Inflammatory macrophage treated with lipopolysaccharide for 1 hour (primary cell): ENCODE measurements around the gene ZFP36L1.

Experiments
- DNase-seq, 2 donors: peaks; one replicate each; pipeline ENCODE4 v3.0.0-alpha.2; 2020 to 2022

The ZFP36L1 gene

DNA sequence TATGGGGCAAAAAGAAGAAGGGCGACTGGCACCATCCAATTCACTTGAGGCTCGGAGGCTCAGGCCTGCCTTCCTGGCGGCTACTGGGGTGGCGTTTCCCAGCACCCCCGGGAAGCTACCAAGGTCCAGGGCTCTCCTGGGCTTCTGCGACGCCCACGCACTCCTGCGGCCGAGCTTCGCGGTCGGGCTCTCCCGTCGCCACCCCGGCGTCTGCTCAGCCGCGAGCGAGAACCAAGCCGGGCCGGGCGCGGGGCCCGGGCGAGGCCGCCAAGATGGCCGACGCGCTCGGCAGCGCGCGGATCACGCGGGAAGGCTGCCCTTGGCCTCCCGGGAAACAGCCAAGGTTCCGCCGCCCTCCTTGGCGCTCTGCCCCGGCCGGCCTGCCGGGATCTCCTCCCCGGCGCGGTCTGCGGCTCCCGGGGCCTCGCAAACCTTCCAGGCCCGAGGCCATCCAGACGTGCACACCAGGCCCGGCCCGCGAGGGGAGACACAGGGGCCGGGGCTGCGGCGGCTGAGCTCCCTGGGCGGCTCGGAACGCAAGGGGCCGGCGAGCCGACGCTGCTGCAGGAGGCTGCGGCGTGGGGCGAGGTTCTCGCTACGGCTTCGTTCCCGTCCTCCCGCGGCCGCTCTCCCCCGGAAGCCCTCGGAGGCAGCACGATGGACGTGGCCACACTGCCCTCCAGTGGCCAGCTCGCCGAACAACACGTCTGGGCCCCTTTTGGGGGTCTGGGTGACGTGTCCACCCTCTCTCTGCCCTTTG is 23.5 kb upstream of the ZFP36L1 start:
- DNase-seq, result peak; percentile 72 to 93

DNA sequence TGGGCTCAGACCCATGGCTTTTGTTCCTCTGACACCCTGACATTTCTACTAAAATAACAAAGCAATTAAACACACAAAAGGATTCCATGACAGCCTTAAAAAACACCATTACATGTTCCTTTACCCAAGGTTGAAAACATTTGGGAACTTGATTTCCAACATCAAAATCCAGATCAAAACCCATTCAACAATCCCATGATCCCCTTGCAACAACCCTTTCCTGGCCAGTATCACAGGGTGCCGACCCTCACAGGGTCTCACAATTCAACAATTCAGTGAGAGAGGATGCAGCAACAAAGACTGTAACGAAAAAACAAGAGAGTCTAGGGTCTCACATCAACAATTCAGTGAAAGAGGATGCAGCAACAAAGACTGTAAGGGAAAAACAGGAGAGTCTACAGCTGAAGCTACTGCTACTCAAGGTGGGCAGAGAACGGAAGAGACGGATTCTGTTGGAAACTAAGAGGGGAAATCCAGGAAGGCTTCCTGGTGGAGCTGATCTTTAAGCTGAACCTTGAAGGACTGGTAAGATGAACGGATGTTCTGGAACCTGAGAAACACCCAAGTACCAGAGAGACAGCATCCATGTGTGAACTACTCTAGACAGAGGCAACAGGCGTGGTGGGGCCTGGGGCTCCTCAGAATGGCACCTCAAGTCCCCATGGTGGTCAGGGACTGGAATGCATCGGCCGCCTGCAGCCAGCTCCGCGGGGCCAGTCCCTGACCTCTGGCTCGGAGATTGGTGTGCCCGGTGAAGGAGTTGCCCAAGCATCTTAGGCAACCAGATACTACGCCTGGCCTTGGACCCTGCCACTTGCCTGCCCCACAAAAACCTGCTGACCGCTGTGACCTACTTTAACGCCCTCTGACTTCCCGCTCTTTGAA is 22.7 kb upstream of the ZFP36L1 start:
- DNase-seq, result no peak

DNA sequence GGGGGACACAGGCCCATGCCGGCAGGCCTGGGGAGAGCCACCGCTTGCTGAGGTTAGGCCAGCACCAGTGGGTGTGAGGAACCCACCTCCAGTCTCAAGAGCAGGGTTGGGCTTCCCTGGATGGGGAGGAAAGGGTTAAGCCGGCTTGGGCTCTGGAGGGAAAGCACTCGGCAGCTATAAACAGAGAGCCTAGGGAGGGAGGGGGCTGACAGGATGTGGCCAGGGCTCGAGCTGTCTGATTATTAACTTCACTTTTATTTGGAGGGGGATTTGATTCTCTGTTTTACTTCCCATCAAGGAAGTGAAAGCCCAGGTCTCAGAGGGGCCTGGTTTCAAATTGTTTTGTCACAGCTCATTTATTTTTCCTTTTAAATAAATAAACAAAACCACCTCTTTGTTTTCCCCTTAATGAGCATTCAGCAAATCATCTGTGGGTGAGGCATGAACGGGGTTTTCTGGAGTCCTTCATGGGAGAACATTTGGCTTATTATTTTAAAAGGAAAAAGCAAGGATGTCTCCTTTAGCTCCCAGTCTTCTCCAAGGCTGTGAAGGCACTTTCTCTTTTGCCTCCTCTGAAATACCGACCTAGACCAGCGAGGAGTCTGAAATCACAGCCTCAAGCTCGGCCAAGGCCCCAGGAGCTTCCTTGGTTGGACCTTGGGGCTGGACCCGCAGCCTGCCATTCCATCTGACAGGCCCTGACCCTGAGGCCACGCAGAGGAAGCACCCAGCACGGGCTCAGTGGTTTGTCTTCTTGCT is 21.9 kb upstream of the ZFP36L1 start:
- DNase-seq, result no peak

DNA sequence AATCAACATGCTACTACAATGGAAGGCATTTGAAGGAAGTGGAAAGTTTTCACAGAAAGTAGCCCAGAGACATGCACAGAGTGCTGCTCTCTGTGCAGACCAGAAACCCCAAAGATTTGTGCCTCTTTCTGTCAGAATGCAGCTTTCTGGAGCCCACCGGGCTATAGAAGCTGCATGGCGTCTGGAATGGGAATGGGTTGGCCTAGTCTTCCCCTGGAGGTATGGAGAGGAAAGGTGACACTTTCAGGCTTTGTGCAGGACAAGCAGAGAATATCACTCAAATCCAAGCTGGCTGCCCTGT is 21.3 kb upstream of the ZFP36L1 start:
- no peak for DNase-seq

DNA sequence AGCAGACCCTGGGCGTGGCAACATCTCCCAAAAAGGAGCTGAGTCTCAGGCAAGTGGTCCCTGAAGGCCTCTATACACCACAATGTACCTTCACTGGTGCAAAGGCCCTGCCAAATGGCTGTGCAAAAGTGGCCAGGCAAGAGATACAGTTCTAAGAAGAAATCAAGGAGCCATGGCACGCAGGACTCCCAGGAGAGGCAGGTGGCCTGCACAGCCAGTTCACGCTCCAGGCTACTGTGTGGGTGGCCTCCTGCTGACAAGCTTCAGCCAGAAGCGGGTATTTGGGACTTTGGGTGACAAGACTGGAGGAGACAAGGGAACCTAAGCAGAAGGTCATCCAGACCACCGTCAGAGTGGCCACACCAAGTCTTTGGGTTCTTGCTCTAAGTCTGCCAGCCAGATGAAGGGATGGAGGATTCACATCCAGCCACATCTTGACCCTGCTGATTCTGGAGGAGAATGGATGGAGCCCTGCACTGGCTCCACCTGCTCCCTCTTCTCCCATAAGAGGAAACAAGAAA is 20.5 kb upstream of the ZFP36L1 start:
- no peak for DNase-seq

DNA sequence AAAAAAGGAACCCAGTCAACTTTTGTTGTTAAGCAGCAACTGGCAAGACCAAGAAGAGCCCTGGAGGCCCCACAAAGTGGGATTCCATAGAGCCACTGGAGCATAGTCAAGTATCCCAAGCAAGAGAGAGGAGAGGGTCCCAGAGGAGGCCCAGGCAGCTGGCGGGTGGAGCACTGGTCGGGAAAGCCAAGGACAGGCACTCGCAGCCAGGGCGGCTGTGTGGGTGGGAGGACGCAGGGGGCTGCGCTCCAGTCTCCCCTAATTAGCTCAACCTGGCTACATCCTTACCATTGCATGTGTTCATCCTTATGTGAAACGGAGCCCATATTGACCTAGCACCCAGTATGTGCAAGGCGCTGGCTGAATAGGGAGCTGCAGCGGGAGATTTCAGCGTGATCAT is 18.3 kb upstream of the ZFP36L1 start:
- no peak for DNase-seq

DNA sequence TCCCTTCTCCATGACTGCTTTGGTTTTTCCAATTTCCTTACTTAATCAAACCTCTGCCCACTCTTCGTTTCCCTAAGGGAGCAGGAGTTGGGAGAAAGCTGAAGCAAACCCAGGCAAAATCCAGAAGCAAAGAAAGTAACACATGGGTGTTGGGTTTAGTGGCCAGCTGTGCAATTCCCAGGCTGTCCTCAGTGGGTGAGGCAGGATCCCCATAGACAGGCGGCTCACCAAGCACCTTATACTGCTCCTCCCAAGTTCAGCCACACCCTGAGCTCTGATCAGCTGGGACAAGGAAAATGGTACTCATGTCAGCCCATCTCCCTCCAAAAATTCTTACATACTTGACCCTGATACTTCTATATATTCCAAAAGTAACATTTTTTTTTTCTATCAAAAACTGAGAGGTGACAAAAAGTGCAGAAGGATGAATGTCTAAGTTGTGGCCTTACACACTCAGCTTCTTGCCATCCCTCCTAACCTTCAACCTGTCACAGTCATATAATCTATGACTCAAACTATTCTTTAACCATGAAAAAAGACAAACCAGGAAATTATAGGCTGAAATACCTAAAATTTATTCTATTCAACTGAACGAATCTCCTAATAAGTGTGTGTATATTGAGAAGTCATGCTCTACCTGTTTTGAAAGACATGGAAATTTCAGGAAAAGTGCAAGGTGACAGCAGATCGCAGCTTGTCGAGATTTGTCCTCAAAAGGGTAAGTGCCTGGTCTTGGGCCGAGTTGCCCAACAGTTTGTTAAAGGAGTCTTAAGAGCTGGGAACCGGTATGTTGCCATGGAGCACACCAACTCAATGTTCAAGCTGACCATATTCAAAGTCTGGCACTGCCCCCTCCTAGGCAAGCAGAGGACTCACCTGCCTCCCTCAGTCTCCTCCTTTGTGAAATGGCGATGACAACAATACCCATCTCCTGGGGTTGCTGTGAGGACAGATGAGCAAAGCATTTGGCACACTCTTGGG is 17.6 kb upstream of the ZFP36L1 start:
- no peak for DNase-seq

DNA sequence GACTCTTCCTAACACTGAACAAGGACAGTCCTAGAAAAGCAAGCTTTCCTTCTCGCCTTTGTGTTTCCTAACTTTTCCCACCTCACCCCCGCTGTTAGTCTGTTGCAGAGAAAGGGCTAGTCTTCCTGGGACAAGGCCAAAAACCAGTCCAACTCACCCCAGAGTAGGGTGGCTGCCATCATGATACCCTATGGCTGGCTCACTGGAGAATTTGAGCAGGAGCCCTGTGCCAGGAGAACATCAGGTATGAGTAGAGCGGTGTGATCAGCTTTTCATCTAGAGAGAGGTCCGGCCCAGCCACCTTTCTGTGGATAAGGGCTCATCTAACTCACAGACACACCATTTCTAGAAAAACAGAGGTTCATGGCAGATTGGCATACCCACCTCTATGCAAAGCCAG is 16.7 kb upstream of the ZFP36L1 start:
- DNase-seq, result no peak

DNA sequence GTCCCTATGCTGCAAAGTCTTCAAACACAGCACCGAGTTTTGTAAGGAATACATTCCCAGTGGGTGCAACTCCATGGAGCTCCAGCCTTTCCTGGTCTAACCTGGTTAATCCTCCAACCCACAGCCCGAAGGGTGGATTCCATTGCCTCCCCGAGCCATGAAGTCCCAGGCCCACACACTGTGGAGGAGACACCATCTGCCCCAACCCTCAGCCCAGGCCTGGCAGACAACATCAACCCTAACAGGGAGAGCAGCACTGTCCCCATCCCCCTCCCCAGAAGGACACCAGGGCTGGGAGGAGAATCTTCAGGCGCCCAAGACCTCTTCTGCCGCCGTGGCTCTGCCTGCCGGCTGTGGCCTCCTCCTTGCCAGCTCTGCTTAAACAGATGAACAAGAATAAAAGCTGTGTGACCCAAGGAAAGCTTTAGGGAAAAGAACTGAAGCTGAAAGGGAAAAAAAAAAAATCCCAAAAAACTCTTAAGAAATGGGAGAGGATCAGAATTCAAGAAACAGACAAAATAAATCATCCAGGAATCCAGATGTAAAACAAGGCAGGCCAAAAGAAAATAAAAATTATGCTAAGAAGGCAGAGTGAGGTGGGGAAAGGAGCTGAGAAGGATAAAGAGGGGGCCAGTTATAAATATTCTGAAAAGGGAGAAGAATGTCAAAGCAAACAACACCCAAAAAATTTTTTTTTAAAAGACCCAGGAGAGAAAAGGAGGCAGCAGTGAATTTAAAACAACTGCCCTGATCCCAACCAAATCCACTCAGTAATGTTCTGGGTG is 16.0 kb upstream of the ZFP36L1 start:
- DNase-seq, result no peak

DNA sequence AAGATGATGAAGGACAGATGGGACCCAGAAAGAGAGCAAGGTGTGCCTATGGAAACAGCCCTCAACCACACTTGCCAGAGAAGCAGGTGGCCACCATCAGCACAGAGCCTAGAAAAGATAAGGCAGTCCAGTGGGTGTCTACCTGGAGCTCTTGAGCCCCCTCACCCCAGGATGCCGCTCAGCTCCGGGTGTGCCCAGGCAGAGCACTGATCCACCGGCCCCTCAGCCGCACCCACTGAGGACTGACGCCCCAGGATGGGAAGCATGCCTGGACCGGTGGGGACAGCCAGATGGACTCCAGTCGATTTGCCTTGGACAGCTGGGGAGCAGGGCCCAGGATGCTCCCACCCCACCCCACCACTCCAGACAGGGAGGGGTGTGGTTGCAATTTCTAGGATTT is 15.1 kb upstream of the ZFP36L1 start:
- no peak for DNase-seq

DNA sequence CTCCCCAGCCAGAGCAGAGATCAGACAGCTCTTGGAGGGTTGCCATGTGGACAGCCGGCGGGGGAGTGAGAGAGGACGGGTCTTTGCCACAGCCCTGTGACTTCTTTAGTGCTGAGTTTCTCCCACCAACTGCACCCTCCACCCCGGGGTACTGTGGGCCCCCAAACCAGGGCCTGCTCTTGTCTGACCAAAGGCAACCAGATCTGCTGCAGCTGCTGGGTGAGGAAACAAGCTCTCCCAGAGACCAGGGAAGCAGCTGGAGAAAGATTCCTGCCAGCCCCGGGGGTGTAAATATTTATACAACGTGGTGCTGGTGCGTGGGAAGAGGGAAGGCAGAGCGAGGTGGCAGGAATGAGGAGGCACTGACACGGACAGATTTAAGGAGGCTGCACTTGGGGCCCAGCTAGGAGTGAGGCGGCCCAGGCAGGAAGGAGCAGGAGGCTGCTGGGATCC is 14.3 kb upstream of the ZFP36L1 start:
- peak; percentile 62 to 64 for DNase-seq

DNA sequence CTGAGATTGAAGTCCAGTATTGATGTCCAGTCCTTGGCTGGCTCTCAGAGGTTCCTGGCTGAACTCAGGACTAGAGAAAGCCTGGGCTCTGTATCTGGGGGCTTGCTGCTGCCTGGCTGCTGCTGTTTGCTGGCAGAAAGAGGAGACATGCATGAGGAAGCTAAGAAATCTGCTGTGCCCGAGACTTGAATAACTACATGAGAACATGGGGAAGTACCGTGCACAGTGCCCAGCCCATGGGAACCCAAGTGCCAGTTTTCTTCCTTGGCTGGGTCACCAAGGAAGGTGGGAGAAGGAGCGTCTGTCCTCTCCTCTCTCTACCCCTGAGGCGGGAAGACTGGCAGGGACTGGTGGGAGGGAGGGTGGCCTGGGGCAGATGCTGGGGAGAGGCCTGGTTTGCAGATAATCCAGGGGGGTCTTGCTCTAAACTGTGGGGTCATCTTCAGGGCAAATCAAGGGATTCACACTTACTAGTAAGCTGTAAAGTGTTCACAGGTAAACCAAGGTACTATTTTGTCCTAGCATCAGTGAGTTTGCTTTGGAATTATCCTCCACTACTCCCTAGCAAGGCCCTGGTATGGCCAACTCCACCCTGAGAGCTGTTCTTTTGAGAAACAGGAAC is 13.8 kb upstream of the ZFP36L1 start:
- DNase-seq, result peak; percentile 51 to 58

DNA sequence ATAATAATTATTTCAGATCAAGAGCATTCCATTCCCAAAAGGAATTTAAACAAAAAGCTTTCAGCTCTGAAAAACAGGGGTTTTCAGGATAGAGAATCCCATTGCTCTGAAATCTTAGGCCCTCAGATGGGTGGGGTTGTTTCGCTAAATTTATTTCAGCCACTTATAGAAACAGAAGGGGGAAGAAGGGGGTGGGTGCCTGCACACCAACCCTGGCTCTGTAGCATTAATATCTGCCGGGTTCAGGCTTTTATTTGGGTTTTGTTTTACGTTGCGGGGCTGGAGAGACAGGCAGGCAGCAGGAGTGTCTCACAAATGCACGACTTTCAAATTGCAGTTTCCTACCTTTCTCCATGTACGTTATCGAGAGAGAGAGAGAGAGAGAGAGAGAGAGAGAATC is 12.5 kb upstream of the ZFP36L1 start:
- no peak for DNase-seq

DNA sequence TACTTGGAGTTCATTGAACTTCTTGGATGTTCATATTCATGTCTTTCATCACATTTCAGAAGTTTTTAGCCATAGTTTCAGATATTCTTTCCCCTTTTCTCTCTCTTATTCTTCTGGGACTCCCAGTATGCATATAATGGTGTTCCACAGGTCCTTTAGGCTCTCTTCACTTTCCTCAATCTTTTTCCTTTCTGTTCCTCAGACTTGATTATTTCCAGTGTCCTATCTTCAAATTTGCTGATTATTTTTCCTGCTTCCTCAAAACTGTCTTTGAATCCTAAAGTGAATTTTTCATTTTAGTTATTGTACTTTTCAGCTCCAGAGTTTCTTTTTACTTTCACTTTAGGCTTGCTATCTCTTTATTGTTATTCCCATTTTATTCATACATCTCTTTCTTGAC is 8.8 kb upstream of the ZFP36L1 start:
- DNase-seq, result no peak

DNA sequence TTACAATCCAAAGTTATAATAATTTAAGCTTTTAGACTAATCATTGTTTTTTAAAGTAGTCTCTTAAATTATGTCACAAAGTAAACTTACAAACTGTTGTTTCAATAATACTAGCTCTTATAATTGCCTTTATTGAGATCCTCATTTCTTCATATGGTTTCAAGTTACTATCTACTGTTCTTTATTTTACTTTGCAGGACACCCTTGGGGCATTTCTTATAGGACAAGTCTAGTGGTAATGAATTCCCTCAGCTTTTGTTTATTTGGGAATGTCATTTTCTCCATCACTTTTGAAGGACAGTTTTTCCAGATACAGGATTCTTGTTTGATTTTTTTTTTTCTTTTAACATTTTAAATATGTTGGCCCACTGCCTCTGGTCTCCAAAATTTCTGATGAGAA is 8.1 kb upstream of the ZFP36L1 start:
- no peak for DNase-seq

DNA sequence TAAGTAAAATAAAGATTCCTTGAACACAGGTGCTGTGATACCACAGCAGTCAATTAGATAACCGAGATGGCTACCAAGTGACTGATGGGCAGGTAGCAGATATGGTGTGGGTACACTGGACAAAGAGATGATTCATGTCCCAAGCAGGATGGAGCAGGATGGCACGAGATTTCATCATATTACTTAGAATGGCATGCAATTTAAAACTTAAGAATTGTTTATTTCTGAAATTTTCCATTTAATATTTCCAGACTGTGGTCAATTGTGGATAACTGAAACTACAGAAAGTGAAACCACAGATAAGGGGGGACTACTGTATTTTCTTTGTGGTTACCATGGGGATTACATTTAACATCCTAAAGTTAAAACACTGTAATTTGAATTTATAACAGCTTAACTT is 7.5 kb upstream of the ZFP36L1 start:
- DNase-seq, result no peak

DNA sequence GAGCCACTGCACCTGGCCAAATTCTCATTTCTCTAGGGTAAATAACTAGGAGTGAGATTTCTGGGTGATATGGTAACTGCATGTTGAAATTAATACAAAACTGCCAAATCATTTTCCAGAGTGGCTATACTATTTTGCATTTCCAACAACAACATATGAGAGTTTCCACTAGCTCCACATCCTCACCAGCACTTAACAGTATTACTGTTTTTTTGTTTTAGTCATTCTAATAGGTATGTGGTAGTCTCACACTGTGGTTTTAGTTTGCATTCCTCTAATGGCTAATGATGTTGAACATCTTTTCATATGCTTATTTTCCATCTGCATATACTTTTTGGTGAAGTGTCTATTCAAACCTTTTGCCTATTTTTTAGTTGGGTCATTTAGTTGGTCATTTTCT is 5.8 kb upstream of the ZFP36L1 start:
- DNase-seq, result no peak

DNA sequence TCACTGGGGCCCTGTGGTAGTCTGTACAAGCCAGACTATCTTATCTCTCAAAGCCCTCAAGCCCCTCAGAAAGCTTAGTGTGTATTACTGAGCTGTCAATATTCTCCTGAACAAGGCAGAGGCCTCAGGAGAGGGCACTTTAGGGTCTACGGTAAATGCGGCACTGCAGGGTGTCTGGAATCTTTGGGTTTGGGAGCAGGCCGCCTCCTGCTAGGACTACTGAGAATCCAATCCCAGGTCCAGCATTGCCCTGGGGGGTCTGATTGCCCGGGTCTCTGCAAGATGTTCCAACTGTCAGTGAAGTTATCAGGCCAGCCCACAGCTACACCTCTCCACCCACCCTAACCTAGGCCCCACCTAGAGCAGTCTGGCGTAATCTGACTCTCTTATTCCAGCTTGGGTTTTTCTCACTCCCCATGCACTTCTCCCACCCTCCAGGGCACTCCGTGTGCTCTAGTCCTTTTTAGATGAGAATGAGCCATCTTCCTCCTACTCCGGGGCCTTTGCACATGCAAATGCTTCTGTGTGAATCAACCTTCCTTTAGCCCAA is 4.3 kb upstream of the ZFP36L1 start:
- no peak for DNase-seq

DNA sequence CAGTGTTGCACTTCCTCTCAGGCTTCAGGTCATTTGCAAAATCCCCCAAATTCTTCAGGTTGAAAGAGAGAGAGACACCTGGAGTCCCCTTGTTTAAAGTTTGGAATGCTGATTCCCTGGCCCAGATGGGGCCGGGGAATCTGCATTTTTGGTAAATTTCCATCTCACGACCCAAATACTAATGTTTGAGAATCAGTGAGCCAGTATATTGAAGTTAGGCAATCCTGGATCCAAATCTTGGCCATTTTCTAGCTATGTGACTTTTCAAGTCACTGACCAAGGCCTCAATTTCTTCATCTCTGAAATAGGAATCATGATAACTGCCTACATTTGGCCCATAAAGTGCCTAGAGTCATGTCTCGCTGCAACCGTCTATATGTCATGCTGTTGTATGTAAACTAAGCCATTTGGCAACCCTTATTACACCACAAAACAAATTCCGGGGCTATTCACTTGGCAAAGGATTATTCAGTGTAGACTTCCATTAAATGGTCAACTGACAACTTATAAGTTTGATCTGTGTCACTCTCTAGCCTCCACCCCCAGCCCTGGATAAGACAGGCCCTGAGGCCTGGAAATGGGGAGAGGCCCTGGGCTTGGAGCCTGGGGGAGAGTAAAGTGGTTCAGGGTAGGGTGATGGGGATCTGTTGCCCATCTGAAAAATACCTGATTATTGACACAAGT is 3.7 kb upstream of the ZFP36L1 start:
- DNase-seq, result no peak
